ENCODE results near the gene MORF4L1. TPM values are rescaled to one million over a fixed set of nuclear protein-coding genes. Genes with fewer than 3 reads are reported as not detected.

Gene MORF4L1
- total RNA-seq, 4 donors from 2014 or later = 103 to 149 (median 127) TPM

DNA sequence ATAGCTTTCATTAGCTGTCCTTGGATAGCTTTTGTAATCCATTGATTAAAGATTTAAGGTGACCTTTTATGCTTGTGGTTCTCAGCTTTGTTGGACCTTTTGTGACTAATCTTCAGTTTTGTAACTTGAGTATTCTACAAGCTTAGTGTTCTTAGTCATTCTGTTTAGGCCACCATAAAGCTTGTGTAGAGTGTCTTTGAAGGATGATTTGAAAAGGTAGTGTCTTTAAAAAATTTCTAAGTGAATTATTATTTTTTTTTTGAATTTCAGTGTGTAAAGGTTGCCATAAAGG lies 7.5 kb downstream of the MORF4L1 start:
- no peaks in the 10 kb centered on the region for H3K27me3 ChIP-seq
- no peak for DNase-seq (ENCODE audit: low spot score in 2 of 2)
- H3K4me1 ChIP-seq = peaks cover 67% of the 10 kb centered on the region
- H3K4me3 ChIP-seq = no peak overlapping the region
- H3K36me3 ChIP-seq = peaks cover 33% of the 10 kb centered on the region
- no peaks in the 10 kb centered on the region for H3K9me3 ChIP-seq
- no peak for TF ChIP-seq EP300 (IDR thresholded peaks at IDR 0.05)
- TF ChIP-seq, protein P1, sequence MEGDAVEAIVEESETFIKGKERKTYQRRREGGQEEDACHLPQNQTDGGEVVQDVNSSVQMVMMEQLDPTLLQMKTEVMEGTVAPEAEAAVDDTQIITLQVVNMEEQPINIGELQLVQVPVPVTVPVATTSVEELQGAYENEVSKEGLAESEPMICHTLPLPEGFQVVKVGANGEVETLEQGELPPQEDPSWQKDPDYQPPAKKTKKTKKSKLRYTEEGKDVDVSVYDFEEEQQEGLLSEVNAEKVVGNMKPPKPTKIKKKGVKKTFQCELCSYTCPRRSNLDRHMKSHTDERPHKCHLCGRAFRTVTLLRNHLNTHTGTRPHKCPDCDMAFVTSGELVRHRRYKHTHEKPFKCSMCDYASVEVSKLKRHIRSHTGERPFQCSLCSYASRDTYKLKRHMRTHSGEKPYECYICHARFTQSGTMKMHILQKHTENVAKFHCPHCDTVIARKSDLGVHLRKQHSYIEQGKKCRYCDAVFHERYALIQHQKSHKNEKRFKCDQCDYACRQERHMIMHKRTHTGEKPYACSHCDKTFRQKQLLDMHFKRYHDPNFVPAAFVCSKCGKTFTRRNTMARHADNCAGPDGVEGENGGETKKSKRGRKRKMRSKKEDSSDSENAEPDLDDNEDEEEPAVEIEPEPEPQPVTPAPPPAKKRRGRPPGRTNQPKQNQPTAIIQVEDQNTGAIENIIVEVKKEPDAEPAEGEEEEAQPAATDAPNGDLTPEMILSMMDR (IDR thresholded peaks at IDR 0.05) = no peak
- no peak for TF ChIP-seq POLR2AphosphoS5 (IDR thresholded peaks at IDR 0.05)
- no peak for TF ChIP-seq POLR2A (IDR thresholded peaks at IDR 0.05)
- no peak overlapping the region for H3K27ac ChIP-seq

DNA sequence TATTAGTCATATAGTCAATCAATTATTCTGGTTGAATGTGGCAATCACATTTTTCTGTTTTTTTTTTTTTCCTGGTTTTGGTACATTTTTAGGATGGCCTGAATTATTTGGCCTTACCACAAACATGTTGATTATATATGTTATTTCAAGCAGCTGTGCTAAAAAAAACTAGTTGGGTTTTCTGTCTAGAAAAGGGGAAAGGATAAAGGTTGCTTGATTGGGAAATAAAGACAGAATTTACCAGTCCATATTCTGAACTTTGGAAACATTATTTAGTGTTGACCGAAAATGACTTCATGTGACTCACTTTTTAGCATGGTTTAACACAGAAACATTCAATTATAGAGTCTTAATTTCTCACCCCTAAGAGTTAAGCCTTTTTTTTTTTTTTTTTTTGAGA lies 8.1 kb downstream of the MORF4L1 start:
- Histone ChIP-seq H3K36me3 (peaks cover 38% of the 10 kb centered on the region), H3K27ac (no peak overlapping the region), H3K27me3 (no peaks in the 10 kb centered on the region), H3K9me3 (no peaks in the 10 kb centered on the region), H3K4me1 (peaks cover 60% of the 10 kb centered on the region), H3K4me3 (no peak overlapping the region)
- DNase-seq (ENCODE audit: low spot score in 2 of 2) = no peak
- TF ChIP-seq POLR2AphosphoS5 (IDR thresholded peaks at IDR 0.05) (no peak), POLR2A (IDR thresholded peaks at IDR 0.05) (no peak), EP300 (IDR thresholded peaks at IDR 0.05) (no peak)
- TF ChIP-seq, protein P1 (IDR thresholded peaks at IDR 0.05) = no peak
- 78% methylated on average over 1 of the region's 1 CpG for WGBS

DNA sequence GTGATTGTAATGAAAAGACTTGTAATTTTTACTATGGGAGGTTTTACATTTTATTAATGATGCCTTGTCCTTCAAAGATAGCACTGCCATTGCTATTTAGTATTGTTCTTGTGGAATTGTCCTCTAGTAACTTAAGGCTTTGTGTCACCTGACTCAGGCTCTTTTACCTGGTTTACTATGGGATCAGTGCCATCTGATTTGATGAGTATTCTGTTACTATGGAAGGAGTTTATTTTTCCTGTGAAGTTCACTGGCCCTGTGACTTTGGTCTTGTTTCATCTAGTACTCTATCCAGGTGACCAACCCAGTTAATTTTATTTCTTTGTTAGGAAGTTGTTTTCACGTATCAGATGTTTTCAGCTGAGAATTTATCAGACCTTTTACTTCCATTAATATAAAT lies 9.0 kb downstream of the MORF4L1 start:
- Histone ChIP-seq H3K27me3 (no peaks in the 10 kb centered on the region), H3K4me1 (peaks cover 52% of the 10 kb centered on the region), H3K36me3 (peaks cover 47% of the 10 kb centered on the region), H3K4me3 (no peak overlapping the region), H3K9me3 (no peaks in the 10 kb centered on the region), H3K27ac (no peak overlapping the region)
- no peak for DNase-seq (ENCODE audit: low spot score in 2 of 2)
- WGBS = 80% methylated on average over 1 of the region's 1 CpG
- TF ChIP-seq POLR2AphosphoS5 (IDR thresholded peaks at IDR 0.05) (no peak), POLR2A (IDR thresholded peaks at IDR 0.05) (no peak), EP300 (IDR thresholded peaks at IDR 0.05) (no peak)
- TF ChIP-seq, protein P1 (IDR thresholded peaks at IDR 0.05) = no peak

DNA sequence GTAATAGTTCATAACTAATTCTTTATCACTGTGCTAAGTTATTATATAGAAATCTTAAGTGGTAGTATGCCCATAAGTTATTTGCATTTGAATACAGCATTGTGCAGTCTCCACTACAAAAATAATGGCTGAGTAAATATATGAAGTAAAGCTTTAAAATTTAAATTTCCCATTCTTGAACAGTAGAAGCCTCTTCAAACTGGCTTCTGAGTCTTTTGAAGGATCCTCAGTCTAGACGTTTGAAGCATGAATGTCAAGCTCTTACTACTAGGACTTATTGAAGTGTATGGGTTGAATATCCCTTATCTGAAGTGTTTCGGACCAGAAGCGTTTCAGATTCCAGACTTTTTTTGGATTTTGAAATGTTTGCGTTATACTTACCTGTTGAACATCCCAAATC lies 16.3 kb downstream of the MORF4L1 start:
- Histone ChIP-seq H3K27me3 (no peaks in the 10 kb centered on the region), H3K4me1 (peaks cover 6% of the 10 kb centered on the region), H3K9me3 (no peaks in the 10 kb centered on the region), H3K27ac (no peak overlapping the region), H3K36me3 (peaks cover 96% of the 10 kb centered on the region), H3K4me3 (no peak overlapping the region)
- TF ChIP-seq POLR2A (IDR thresholded peaks at IDR 0.05) = no peak
- no peak for TF ChIP-seq EP300 (IDR thresholded peaks at IDR 0.05)
- TF ChIP-seq POLR2AphosphoS5 (IDR thresholded peaks at IDR 0.05) = no peak
- TF ChIP-seq, protein P1 (IDR thresholded peaks at IDR 0.05) = no peak
- 86% methylated on average over 4 of the region's 4 CpGs for WGBS
- DNase-seq (ENCODE audit: low spot score in 2 of 2) = no peak

DNA sequence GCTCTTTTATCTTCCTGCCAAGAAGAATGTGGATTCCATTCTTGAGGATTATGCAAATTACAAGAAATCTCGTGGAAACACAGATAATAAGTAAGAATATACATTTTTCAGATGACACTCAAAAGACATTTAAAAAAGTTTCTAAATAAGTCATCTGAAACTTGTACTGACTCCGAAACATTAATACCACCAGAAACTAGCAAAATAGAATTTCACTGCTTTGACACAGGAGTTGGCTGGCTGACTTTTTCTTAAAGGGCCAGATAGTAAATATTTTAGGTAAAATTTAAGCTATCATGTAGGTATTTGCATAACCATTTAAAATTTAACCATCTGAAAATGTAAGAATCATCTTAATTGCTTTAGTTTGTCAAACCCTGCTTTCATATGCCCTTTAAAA lies 20.8 kb downstream of the MORF4L1 start:
- peaks cover 100% of the 10 kb centered on the region for H3K36me3 ChIP-seq
- TF ChIP-seq EP300 (IDR thresholded peaks at IDR 0.05) = no peak
- no peak for TF ChIP-seq POLR2A (IDR thresholded peaks at IDR 0.05)
- TF ChIP-seq, protein P1 (IDR thresholded peaks at IDR 0.05) = no peak
- TF ChIP-seq POLR2AphosphoS5 (IDR thresholded peaks at IDR 0.05) = no peak
- 76% methylated on average over 2 of the region's 2 CpGs for WGBS

More for the DNA sequence above, 20.8 kb downstream of the MORF4L1 start:
- H3K4me3 ChIP-seq = no peak overlapping the region
- H3K4me1 ChIP-seq = no peaks in the 10 kb centered on the region
- H3K9me3 ChIP-seq = no peaks in the 10 kb centered on the region
- DNase-seq (ENCODE audit: low spot score in 2 of 2) = no peak
- H3K27me3 ChIP-seq = no peaks in the 10 kb centered on the region
- no peak overlapping the region for H3K27ac ChIP-seq
